Activated T-cell treated with anti-CD3 and anti-CD28 coated beads, Interleukin-2, amount 50 U/mL, for 72 hours (primary cell): ENCODE measurements around the gene APLP2. TPM values are rescaled to one million over a fixed set of nuclear protein-coding genes. Genes with fewer than 3 reads are reported as not detected.
"Not testable (repeated sequence)": the region's sequence is repeated elsewhere in the genome, so short reads cannot be mapped to it uniquely, and the experiment has no call there.

Experiments used
- ATAC-seq, 2 donors: fragments of 150-1000 bp; cut with Tn5 transposase; replicated peaks in 1 of 2; 2 replicates each; pipeline ENCODE4 v1.10.0; 2021; ENCODE audit warnings: moderate library complexity in 2 of 2, mild to moderate bottlenecking in 1 of 2
- DNase-seq, 2 donors: peaks; one replicate each; pipeline ENCODE4 v3.0.0; 2021 to 2022; ENCODE audit warnings: mixed read lengths in 1 of 2
- H3K27ac Mint-ChIP-seq: one replicate; pipeline ENCODE4 v1.8.0; 2022; ENCODE audit warnings: mild to moderate bottlenecking, moderate library complexity, mixed read lengths
- H3K27me3 Mint-ChIP-seq: one replicate; pipeline ENCODE4 v1.8.0; 2022; ENCODE audit warnings: low read depth, mixed read lengths
- H3K36me3 Mint-ChIP-seq, 2 donors: one replicate each; pipeline ENCODE4 v1.8.0; 2022; ENCODE audit warnings: mixed read lengths in 2 of 2, mild to moderate bottlenecking in 1 of 2; ENCODE audit not compliant: insufficient read depth in 2 of 2
- H3K4me1 Mint-ChIP-seq: one replicate; pipeline ENCODE4 v1.8.0; 2022; ENCODE audit warnings: low read depth, mixed read lengths
- H3K4me3 Mint-ChIP-seq, 2 donors: one replicate each; pipeline ENCODE4 v1.8.0; 2022; ENCODE audit warnings: mild to moderate bottlenecking in 2 of 2, mixed read lengths in 2 of 2, moderate library complexity in 2 of 2
- H3K9me3 Mint-ChIP-seq, 2 donors: one replicate each; pipeline ENCODE4 v1.8.0; 2022; ENCODE audit warnings: mixed read lengths in 2 of 2
- total RNA-seq, 2 donors: library from RNA; stranded (reverse); gene quantifications; one replicate each; pipeline ENCODE4 v1.2.3, GENCODE V29; 2022

Gene APLP2
- total RNA-seq, 2 donors from 2014 or later: 37.8 to 44.2 TPM

DNA sequence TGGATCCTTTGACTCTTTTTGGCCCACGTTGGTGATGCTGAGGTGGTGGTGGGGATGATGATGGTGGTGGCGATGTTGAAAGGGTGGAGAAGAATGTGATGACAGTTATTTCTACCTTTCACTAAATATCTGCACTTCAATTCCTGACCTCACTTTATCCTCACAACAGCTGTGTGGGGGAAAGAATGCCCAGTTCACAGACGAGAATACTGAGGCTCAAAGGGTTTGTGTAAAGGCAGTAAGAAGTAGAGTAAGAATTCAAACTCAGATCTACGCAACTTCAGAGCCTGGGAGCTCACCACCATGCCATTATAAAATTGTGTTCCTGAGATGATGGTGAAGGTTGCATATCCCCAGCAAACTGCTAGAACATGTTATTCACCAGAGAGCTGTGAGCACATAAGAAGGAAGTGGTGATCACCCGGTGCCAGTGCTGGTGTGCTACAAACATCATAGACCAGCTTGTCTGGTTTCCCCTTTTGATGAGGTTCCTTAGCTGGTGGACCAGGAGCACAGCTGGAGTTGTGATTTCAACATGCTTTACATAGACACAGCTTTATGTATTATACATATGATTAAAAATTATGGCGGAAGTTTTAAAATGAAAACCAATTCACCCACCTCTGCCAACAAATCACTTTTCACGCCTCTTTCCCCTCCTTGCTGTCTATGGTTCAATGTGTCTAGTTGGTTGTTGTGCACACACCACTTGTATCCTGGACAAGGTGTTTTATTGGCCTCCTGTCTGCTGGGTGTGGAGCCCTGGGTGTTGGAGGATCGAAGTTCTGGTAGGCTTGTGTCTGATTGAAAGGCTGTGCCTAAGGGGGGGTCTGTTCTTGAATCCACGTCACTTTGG, 96.1 kb downstream of the APLP2 start:
- Mint-ChIP-seq H3K36me3 (no peaks in the 10 kb centered on the region), H3K27me3 (peaks cover 49% of the 10 kb centered on the region), H3K9me3 (no peaks in the 10 kb centered on the region), H3K4me3 (no peak overlapping the region), H3K27ac (no peak overlapping the region), H3K4me1 (no peaks in the 10 kb centered on the region)
- ATAC-seq (no peak), DNase-seq (no peak)

DNA sequence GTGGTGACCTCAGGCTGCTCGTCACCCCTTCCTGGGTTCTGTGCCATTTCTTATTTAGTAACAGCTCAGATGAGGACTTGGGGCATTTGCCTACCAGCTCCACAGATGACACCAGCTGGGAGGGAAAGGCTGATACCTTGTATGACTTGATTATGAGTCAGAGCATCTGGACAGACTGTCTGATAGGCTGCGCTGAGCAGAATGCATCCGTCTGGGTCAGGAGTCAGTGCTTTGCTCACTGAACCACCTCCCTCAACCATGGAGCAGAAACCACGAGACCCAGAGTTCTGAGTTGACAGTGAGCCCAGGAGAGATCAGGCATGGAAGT, 96.7 kb downstream of the APLP2 start:
- Mint-ChIP-seq H3K27me3 (peaks cover 46% of the 10 kb centered on the region), H3K4me1 (no peaks in the 10 kb centered on the region), H3K4me3 (no peak overlapping the region), H3K9me3 (no peaks in the 10 kb centered on the region), H3K36me3 (no peaks in the 10 kb centered on the region), H3K27ac (no peak overlapping the region)
- DNase-seq (no peak), ATAC-seq (peak; percentile 53 to 77)

DNA sequence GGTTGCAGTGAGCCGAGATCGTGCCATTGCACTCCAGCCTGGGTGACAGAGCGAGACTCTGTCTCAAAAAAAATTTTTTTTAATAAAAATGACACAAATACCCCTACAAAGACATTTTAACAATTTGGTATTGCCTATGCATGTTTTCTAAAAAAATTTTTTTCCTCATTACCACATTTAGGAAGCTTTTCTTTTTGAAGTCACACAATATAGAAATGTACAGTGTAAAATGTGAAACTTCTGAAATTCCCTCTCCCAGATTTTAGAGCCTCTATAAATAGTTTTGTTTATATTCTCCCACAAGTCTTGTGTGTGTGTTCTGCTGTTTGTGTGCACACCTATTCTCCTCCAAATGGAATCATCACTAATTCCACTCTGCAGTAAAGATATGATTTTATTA, 97.5 kb downstream of the APLP2 start:
- Mint-ChIP-seq H3K36me3 (no peaks in the 10 kb centered on the region), H3K27me3 (peaks cover 42% of the 10 kb centered on the region), H3K4me1 (no peaks in the 10 kb centered on the region), H3K27ac (no peak overlapping the region), H3K9me3 (no peaks in the 10 kb centered on the region), H3K4me3 (no peak overlapping the region)
- no peak for DNase-seq
- no peak for ATAC-seq

DNA sequence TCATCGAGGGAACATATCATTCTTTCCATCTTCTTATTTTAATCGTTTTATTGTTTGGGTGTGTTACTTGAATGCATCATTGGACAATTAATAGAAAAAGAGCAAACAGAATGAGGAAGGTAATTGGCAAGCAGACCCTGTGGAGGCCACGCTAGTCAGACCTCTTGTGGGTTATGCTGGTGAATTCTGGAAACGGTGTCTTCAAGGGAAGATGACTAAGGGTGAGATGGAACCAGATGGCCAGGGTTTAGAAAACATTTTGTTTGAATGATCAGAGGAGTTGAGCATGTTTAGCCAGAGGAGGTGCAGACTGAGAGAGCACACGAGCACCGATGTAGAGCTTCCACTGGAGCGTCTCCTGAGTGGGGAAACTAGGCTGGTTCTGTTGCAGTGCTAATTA, 98.4 kb downstream of the APLP2 start:
- Mint-ChIP-seq H3K9me3 (no peaks in the 10 kb centered on the region), H3K27me3 (peaks cover 33% of the 10 kb centered on the region), H3K27ac (no peak overlapping the region), H3K4me3 (no peak overlapping the region), H3K36me3 (no peaks in the 10 kb centered on the region), H3K4me1 (no peaks in the 10 kb centered on the region)
- ATAC-seq (no peak), DNase-seq (no peak)

DNA sequence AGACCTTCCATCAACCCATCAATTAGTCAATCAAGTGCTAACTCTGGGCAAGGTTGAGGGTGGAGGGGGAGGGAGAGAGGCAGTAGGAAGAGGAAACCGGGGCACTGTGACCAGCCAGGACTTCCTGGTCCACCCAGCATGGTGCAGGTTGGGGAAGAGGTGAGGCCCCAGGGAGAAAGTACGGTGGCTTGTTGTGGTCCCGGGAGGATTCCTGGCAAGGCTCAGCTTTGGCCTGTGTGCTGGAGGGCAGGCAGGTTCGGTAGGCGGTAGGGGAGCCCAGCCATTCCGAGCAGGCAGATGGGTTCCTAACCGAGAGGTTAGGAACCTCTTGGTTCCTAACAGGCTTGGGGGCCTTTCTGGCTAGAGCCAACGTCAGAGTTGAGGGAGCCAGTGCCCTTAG, 100.7 kb downstream of the APLP2 start:
- peaks cover 0 to 5% of the 10 kb centered on the region in 2 donors for H3K9me3 Mint-ChIP-seq
- ATAC-seq (no peak), DNase-seq (no peak)
- H3K4me1 Mint-ChIP-seq: no peaks in the 10 kb centered on the region
- no peak overlapping the region for H3K4me3 Mint-ChIP-seq
- peaks cover 0 to 2% of the 10 kb centered on the region in 2 donors for H3K36me3 Mint-ChIP-seq
- no peak overlapping the region for H3K27ac Mint-ChIP-seq
- peaks cover 21% of the 10 kb centered on the region for H3K27me3 Mint-ChIP-seq

DNA sequence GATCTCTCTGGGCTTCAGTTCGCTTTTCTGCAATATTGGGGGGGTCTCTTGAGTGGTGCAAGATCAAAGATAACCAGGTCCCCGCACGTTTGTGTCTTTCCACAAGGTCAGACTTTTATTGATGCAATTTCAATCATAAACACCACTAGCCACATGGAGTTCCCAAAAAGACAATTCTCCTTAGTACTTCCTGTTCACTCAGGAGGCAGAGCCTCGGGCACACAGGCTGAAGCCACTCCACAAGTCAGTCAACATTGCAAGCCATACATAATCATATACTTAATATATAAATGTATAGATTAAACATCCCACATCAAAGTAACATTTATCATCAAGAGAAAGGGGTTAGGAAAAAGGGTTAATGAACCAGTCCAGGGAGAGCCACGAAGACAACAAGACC, 101.8 kb downstream of the APLP2 start:
- peaks cover 0 to 7% of the 10 kb centered on the region in 2 donors for H3K9me3 Mint-ChIP-seq
- peaks cover 14% of the 10 kb centered on the region for H3K27me3 Mint-ChIP-seq
- DNase-seq (no peak), ATAC-seq (no peak)
- no peak overlapping the region for H3K27ac Mint-ChIP-seq
- no peak overlapping the region for H3K4me3 Mint-ChIP-seq
- no peaks in the 10 kb centered on the region for H3K4me1 Mint-ChIP-seq
- H3K36me3 Mint-ChIP-seq: peaks cover 0 to 4% of the 10 kb centered on the region in 2 donors

DNA sequence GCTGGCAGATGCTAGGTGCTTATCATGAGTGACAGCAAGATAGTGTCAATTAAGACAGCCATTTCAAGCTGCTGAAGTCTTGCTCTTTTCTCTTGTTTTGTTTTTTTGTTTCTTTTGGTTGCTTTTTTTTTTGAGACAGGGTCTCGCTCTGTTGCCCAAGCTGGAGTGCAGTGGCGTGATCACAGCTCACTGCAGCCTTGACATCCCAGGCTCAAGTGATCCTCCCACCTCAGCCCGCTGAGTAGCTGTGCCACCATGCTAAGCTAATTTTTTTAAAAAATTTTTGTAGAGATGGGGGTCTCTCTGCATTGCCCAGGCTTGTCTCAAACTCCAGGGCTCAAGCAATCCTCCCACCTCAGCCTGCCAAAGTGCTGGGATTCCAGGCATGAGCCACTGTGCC, 102.3 kb downstream of the APLP2 start:
- H3K4me1 Mint-ChIP-seq, H3K36me3 Mint-ChIP-seq, H3K27ac Mint-ChIP-seq, H3K9me3 Mint-ChIP-seq, ATAC-seq, DNase-seq, H3K4me3 Mint-ChIP-seq: not testable (repeated sequence)
- peaks cover 14% of the 10 kb centered on the region for H3K27me3 Mint-ChIP-seq

DNA sequence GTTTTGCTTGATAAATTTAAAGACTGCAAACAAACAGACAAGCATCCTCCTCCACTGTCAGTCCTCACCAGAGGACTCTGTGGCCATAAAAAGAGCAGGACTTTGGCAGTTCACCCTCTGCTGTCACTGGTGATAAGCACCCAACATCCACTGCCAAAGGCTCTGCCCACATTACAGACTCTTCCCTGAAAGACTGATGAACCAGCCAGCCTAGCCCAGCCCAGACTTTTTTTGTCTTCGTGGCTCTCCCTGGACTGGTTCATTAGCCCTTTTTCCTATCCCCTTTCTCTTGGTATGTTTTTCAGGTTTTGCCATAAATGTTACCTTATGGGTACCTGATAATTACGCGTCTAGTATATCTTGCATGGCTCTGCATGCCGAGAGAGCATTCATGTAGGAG, 104.9 kb downstream of the APLP2 start:
- Mint-ChIP-seq H3K27me3 (peaks cover 10% of the 10 kb centered on the region), H3K9me3 (peaks cover 0 to 7% of the 10 kb centered on the region in 2 donors), H3K36me3 (peaks cover 0 to 4% of the 10 kb centered on the region in 2 donors), H3K4me3 (no peak overlapping the region), H3K4me1 (no peaks in the 10 kb centered on the region), H3K27ac (no peak overlapping the region)
- DNase-seq: no peak
- ATAC-seq: no peak

DNA sequence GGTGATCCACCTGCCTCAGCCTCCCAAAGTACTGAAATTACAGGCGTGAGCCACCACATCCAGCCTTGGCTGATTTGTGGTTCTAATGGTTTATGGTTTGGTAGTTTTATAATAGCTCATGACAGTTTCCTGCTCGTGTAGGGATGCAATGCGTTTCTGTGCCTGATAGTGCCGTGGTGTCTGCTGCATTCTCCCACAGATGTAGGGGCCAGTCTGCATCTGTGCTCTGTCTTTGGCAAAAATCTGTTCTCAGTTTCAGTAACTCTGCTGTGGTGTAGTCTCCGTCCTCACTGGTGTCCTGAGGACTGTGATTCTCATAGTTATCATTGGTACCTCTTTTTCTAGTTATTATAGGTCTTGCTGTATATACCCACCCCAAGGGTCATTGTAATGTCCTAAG, 106.2 kb downstream of the APLP2 start:
- DNase-seq (no peak), ATAC-seq (no peak)
- Mint-ChIP-seq H3K4me1 (no peaks in the 10 kb centered on the region), H3K27ac (no peak overlapping the region), H3K9me3 (peaks cover 0 to 7% of the 10 kb centered on the region in 2 donors), H3K27me3 (peaks cover 6% of the 10 kb centered on the region), H3K36me3 (peaks cover 0 to 4% of the 10 kb centered on the region in 2 donors), H3K4me3 (no peak overlapping the region)

DNA sequence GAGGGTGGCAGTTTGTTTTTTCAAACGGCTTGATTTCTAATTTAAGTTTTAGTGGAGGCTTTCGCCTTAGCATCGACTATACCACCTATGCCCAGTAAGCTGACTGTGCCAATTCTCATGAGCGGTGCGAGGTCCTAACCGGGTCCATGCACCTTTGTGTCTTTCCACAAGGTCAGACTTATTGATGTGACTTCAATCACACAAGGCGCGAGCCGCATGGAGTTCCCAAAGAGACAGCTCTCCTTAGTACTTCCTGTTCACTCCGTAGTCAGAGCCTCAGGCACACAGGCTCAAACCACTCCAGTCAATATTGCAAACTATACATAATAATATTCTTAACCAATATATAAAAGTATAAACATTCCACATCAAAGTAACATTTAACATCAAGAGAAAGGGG, 108.1 kb downstream of the APLP2 start:
- no peak for DNase-seq
- Mint-ChIP-seq H3K36me3 (peaks cover 0 to 4% of the 10 kb centered on the region in 2 donors), H3K27me3 (no peaks in the 10 kb centered on the region), H3K4me3 (no peak overlapping the region), H3K4me1 (no peaks in the 10 kb centered on the region), H3K9me3 (peaks cover 0 to 7% of the 10 kb centered on the region in 2 donors), H3K27ac (no peak overlapping the region)
- ATAC-seq: no peak

DNA sequence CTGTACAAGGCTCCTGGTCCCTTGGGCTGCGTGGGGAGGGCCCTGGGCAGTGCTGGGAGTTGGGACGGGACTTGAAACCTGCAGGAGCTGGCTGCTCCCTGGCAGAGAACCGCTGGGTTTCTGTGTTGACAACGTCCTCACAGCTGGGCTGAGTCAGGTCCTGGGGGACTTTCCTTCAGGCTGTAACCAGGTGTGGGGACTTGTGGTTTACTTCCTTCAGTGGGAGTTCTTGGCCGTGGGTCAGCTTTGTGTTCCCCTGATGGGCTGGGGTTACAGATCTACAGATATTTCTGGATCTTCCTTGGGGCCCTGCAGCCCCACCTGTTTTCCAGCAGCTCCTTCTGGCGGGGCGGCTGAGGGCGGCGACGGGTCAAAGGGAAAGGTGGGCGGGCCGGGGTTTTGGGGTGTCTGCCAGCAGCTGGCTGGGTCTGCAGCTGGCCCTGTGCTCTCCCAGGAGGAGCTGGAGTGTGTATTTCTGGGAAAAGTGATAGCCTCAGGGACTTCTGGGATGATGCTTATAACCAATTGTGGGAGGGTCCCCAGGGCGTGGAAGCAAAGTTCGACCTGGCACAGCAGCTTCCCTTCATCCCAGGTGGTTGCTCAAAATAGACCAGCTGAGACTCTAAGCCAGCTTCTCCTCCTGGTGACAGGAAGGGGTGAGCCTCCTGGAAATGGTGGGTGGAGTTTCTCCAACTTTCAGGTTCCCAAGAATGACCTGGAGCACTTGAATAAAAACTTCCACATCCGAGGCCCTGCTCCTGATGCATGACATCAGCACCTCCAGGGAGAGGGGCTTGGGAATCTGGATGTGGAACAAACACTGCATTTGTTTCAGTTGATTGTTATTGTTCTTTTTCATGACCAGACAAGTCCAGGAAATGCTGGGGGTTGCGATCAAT, 109.0 kb downstream of the APLP2 start:
- ATAC-seq (no peak), DNase-seq (no peak)
- H3K36me3 Mint-ChIP-seq: peaks cover 0 to 4% of the 10 kb centered on the region in 2 donors
- peaks cover 3% of the 10 kb centered on the region for H3K27me3 Mint-ChIP-seq
- no peak overlapping the region for H3K27ac Mint-ChIP-seq
- no peaks in the 10 kb centered on the region for H3K4me1 Mint-ChIP-seq
- H3K4me3 Mint-ChIP-seq: no peak overlapping the region
- H3K9me3 Mint-ChIP-seq: peaks cover 0 to 7% of the 10 kb centered on the region in 2 donors

DNA sequence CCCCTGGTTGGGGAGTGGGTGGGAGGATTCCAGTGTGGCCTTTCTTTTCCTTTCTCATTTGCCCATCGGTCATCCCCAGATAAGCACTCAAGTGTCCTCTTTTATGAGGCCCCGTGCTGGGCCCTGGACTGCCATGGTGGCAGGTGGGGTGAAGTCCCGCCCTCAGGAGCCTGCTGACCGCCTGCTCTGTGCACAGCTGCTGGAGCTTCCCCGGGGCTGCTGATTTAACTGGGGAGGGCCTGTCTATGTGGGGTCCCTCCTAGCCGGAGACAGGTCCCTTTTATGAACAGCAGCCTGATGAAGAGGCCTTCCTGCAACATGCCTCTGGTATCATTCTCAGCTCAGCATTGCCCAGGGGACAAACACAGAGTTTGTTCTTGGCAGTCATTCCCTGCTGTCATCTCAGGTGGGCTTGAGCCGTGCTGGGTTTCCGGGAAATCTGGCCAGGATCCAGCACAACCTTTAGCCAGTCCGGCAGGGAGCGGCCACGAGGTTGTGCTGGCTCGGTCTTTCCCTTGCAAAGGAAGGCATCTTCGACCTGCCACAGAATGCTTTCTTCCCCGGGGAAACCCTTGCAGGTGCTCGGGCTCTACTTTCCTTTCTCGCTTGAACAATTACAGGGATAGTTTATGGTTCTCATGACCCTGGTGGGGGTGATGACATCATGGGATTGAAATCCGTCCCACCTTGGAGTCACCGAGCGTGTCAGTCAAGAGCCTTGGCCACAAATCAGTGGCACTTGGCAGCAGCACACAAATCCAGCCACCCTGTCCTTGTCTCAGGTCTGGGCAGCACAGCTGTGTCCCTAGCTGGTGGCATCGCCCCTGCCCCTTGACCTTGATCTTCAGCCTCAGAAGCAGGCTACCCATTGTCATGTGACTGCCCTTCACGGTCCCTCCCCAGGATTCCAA, 110.0 kb downstream of the APLP2 start:
- Mint-ChIP-seq H3K27me3 (peaks cover 8% of the 10 kb centered on the region), H3K4me3 (no peak overlapping the region), H3K4me1 (no peaks in the 10 kb centered on the region), H3K27ac (no peak overlapping the region), H3K9me3 (peaks cover 0 to 5% of the 10 kb centered on the region in 2 donors), H3K36me3 (peaks cover 0 to 4% of the 10 kb centered on the region in 2 donors)
- no peak for ATAC-seq
- no peak for DNase-seq
